MCF 10A (cell line): ENCODE data around the gene TFCP2. TPM values are rescaled to one million over a fixed set of nuclear protein-coding genes. Genes with fewer than 3 reads are reported as not detected.

Source experiments
- BruUV-seq: library from RNA; stranded (reverse); fragments of 400-500 nt; replicated peaks from 2 replicates; lab custom pipeline; 2021; lab: Mats Ljungman, UMichigan
- CTCF ChIA-PET: fragments of 300-600 bp; sonication (Branson Sonifier 250); formaldehyde crosslinking; extraction: SDS; loops from one replicate; lab custom pipeline; 2021; ENCODE audit warnings: antibody characterized with exemption, inconsistent platforms; lab: Yijun Ruan, JAX
- POLR2A ChIA-PET: fragments of 300-600, 350-650 bp; sonication (Branson Sonifier 250); formaldehyde crosslinking; extraction: SDS; loops from one replicate; lab custom pipeline; 2020; ENCODE audit warnings: antibody characterized with exemption, inconsistent platforms; lab: Yijun Ruan, JAX
- DNase-seq: peaks from one replicate; pipeline ENCODE4 v3.0.0-alpha.2; 2018; ENCODE audit not compliant: unreplicated experiment
- H3K27ac Mint-ChIP-seq: one replicate; pipeline ENCODE4 v1.8.0; 2022; ENCODE audit warnings: mild to moderate bottlenecking, low read depth, mixed read lengths; ENCODE audit not compliant: unreplicated experiment
- H3K27me3 Mint-ChIP-seq: one replicate; pipeline ENCODE4 v1.8.0; 2022; ENCODE audit warnings: mixed read lengths; ENCODE audit not compliant: insufficient read depth, unreplicated experiment
- H3K36me3 Mint-ChIP-seq: one replicate; pipeline ENCODE4 v1.8.0; 2022; ENCODE audit warnings: mild to moderate bottlenecking, moderate library complexity, mixed read lengths; ENCODE audit not compliant: insufficient read depth, unreplicated experiment
- H3K4me1 Mint-ChIP-seq: one replicate; pipeline ENCODE4 v1.8.0; 2022; ENCODE audit warnings: mixed read lengths; ENCODE audit not compliant: insufficient read depth, unreplicated experiment
- H3K4me3 Mint-ChIP-seq: one replicate; pipeline ENCODE4 v1.8.0; 2022; ENCODE audit warnings: mild to moderate bottlenecking, moderate library complexity, mixed read lengths; ENCODE audit not compliant: unreplicated experiment
- H3K9me3 Mint-ChIP-seq: one replicate; pipeline ENCODE4 v1.8.0; 2022; ENCODE audit warnings: mixed read lengths; ENCODE audit not compliant: unreplicated experiment
- CTCF ChIP-seq: fragments of 200-600 bp; IDR thresholded peaks from one replicate; pipeline ENCODE4 v1.8.0; 2022; ENCODE audit warnings: antibody characterized with exemption, mild to moderate bottlenecking; ENCODE audit not compliant: unreplicated experiment
- intact Hi-C: fragments of 100-400 bp; cut with micrococcal nuclease; formaldehyde crosslinking; loops from 2 replicates; pipeline ENCODE4 v1.14.1; 2022
- total RNA-seq: library from RNA; stranded (reverse); gene quantifications from 2 replicates; pipeline ENCODE4 v1.2.3, GENCODE V29; 2022

TFCP2 gene
- total RNA-seq, 1 experiment from 2014 or later = 34.9 TPM

- no peak for DNase-seq
Observed at GRCh38 chr12:51210690-51211395, 37.9 kb upstream of the TFCP2 start.

GRCh38 chr12:51209259-51209658 is 36.3 kb upstream of the TFCP2 start:
- no TSS peak for BruUV-seq
- ChIA-PET CTCF (interaction anchor here (0.5 kb wide), 1 partner anchor 199 kb away, joined by 4 read pairs; no protein-coding TSS in a partner anchor), POLR2A (interaction anchor here (1.1 to 1.6 kb wide), 2 partner anchors 12 to 19 kb away, joined by 3 read pairs; no protein-coding TSS in a partner anchor)
- TF ChIP-seq CTCF = no peak
- H3K27ac Mint-ChIP-seq = no peak overlapping the region
- no peak overlapping the region for H3K4me3 Mint-ChIP-seq
- no peak for DNase-seq
- no peaks in the 10 kb centered on the region for H3K36me3 Mint-ChIP-seq
- no peaks in the 10 kb centered on the region for H3K9me3 Mint-ChIP-seq
- intact Hi-C loops = no loop called here
- H3K4me1 Mint-ChIP-seq = peaks cover 7% of the 10 kb centered on the region
- no peaks in the 10 kb centered on the region for H3K27me3 Mint-ChIP-seq

More at GRCh38 chr12:51210690-51211395, 37.9 kb upstream of the TFCP2 start:
- intact Hi-C loops = no loop called here
- no peak overlapping the region for H3K4me3 Mint-ChIP-seq
- H3K36me3 Mint-ChIP-seq = no peaks in the 10 kb centered on the region
- no peaks in the 10 kb centered on the region for H3K9me3 Mint-ChIP-seq
- POLR2A ChIA-PET = no interaction called here
- H3K27ac Mint-ChIP-seq = no peak overlapping the region
- no peaks in the 10 kb centered on the region for H3K27me3 Mint-ChIP-seq
- TF ChIP-seq CTCF = no peak
- no TSS peak for BruUV-seq
- CTCF ChIA-PET = no interaction called here
- H3K4me1 Mint-ChIP-seq = no peaks in the 10 kb centered on the region

GRCh38 chr12:51208016-51208660 is 35.2 kb upstream of the TFCP2 start:
- ChIA-PET CTCF (interaction anchor here (0.6 kb wide), 1 partner anchor 232 kb away, joined by 3 read pairs; no protein-coding TSS in a partner anchor), POLR2A (interaction anchor here (1.1 to 1.6 kb wide), 2 partner anchors 13 to 18 kb away, joined by 3 read pairs; no protein-coding TSS in a partner anchor)
- H3K27me3 Mint-ChIP-seq = no peaks in the 10 kb centered on the region
- no peak for TF ChIP-seq CTCF
- BruUV-seq = no TSS peak
- no peak for DNase-seq
- no peaks in the 10 kb centered on the region for H3K9me3 Mint-ChIP-seq
- intact Hi-C loops = no loop called here
- no peak overlapping the region for H3K4me3 Mint-ChIP-seq
- no peak overlapping the region for H3K27ac Mint-ChIP-seq
- no peaks in the 10 kb centered on the region for H3K36me3 Mint-ChIP-seq
- peaks cover 7% of the 10 kb centered on the region for H3K4me1 Mint-ChIP-seq

- ChIA-PET POLR2A (interaction anchor here (0.9 to 1.8 kb wide), 3 partner anchors 8 to 123 kb away, joined by 3 to 6 read pairs (median 3); no protein-coding TSS in a partner anchor), CTCF (interaction anchor here (1.4 kb wide), 1 partner anchor 13 kb away, joined by 5 read pairs; the partner anchor contains the start of gene POU6F1)
- no peak for DNase-seq
- Mint-ChIP-seq H3K4me3 (no peak overlapping the region), H3K4me1 (peaks cover 7% of the 10 kb centered on the region), H3K27me3 (no peaks in the 10 kb centered on the region), H3K36me3 (no peaks in the 10 kb centered on the region), H3K27ac (no peak overlapping the region), H3K9me3 (no peaks in the 10 kb centered on the region)
- intact Hi-C loops = no loop called here
- BruUV-seq = no TSS peak
- no peak for TF ChIP-seq CTCF
Observed at GRCh38 chr12:51205350-51205749, 32.4 kb upstream of the TFCP2 start.
